Endothelial cell of umbilical vein (primary cell): ENCODE results near the gene PPFIBP1. TPM values are rescaled to one million over a fixed set of nuclear protein-coding genes. Genes with fewer than 3 reads are reported as not detected.

Experiments used
- BruUV-seq: library from RNA; stranded (reverse); fragments of 400-500 nt; replicated peaks from 2 replicates; lab custom pipeline; 2021; lab: Mats Ljungman, UMichigan
- CTCF ChIA-PET: fragments of 300-600, 350-600 bp; sonication (Branson Sonifier 250); formaldehyde crosslinking; loops from one replicate; lab custom pipeline; 2021; ENCODE audit warnings: antibody characterized with exemption, inconsistent platforms; lab: Charles Lee
- POLR2A ChIA-PET: fragments of 300-600, 350-600 bp; sonication (Branson Sonifier 250); formaldehyde crosslinking; loops from one replicate; lab custom pipeline; 2021; ENCODE audit warnings: antibody characterized with exemption, inconsistent platforms; lab: Charles Lee
- DNase-seq: peaks from one replicate; pipeline ENCODE4 v3.0.0-alpha.2; 2011; ENCODE audit warnings: low read depth, low spot score
- FAIRE-seq: peaks from 2 replicates; lab custom pipeline; 2011; peaks lifted over from hg19 to GRCh38; lab: Jason Lieb, UNC
- H2AFZ ChIP-seq: 2 replicates; pipeline ENCODE4 v1.6.0; 2012; ENCODE audit warnings: low read depth, low read length, control low read depth, inconsistent platforms
- H3K27ac ChIP-seq: 2 replicates; pipeline ENCODE4 v1.5.1; 2011; ENCODE audit warnings: low read depth, mild to moderate bottlenecking, control low read depth, low read length, moderate library complexity; ENCODE audit not compliant: insufficient read depth
- H3K27me3 ChIP-seq, 2 experiments: 2 replicates each; pipeline versions ENCODE4 v1.6.0 to v1.6.1; 2011; ENCODE audit warnings: low read length in 2 of 2, mixed read lengths in 1 of 2; ENCODE audit not compliant: control insufficient read depth in 2 of 2, insufficient read depth in 2 of 2
- H3K36me3 ChIP-seq, 2 experiments: 2 replicates in 1 of 2; 3 replicates in 1 of 2; pipeline ENCODE4 v1.5.1; 2011; ENCODE audit warnings: low read length in 2 of 2, mild to moderate bottlenecking in 1 of 2, moderate library complexity in 1 of 2; ENCODE audit not compliant: control insufficient read depth in 2 of 2, insufficient read depth in 2 of 2; ENCODE audit errors: extremely low read depth in 1 of 2
- H3K4me1 ChIP-seq: 3 replicates; pipeline ENCODE4 v1.5.1; 2011; ENCODE audit warnings: mild to moderate bottlenecking, low read length; ENCODE audit not compliant: control insufficient read depth, insufficient read depth; ENCODE audit errors: extremely low read depth
- H3K4me2 ChIP-seq: 2 replicates; pipeline ENCODE4 v1.6.1; 2011; ENCODE audit warnings: low read length, control low read depth, mixed read lengths; ENCODE audit not compliant: insufficient read depth
- H3K4me3 ChIP-seq, 3 experiments: fragments of 200-600 bp in 1 of 3; sonication (generic), shearing (Covaris generic) in 1 of 3; replicated peaks in 1 of 3; 2 replicates each; pipeline ENCODE4 v1.5.1; 2011 to 2016; ENCODE audit warnings: control low read depth in 3 of 3, low read length in 3 of 3, mild to moderate bottlenecking in 2 of 3, inconsistent platforms in 1 of 3, low read depth in 1 of 3, moderate library complexity in 1 of 3; ENCODE audit not compliant: insufficient read depth in 1 of 3
- H3K79me2 ChIP-seq: 2 replicates; pipeline ENCODE4 v1.6.0; 2012; ENCODE audit warnings: low read length, inconsistent platforms; ENCODE audit not compliant: control insufficient read depth, insufficient read depth
- H3K9ac ChIP-seq: replicated peaks from 2 replicates; pipeline ENCODE3; 2011; ENCODE audit warnings: low read length, control low read depth; ENCODE audit not compliant: insufficient read depth; ENCODE audit errors: extremely low read depth
- H3K9me1 ChIP-seq: replicated peaks from 3 replicates; pipeline ENCODE4 v1.6.0; 2011; ENCODE audit warnings: mild to moderate bottlenecking, low read length; ENCODE audit not compliant: control insufficient read depth, insufficient read depth; ENCODE audit errors: extremely low read depth
- H3K9me3 ChIP-seq: replicated peaks from 2 replicates; pipeline ENCODE4 v1.5.1; 2012; ENCODE audit warnings: low read length, inconsistent platforms; ENCODE audit not compliant: control insufficient read depth, insufficient read depth
- H4K20me1 ChIP-seq: replicated peaks from 2 replicates; pipeline ENCODE3; 2011; ENCODE audit warnings: mild to moderate bottlenecking, low read length; ENCODE audit not compliant: control insufficient read depth, insufficient read depth; ENCODE audit errors: extremely low read depth
- EZH2 ChIP-seq: IDR thresholded peaks from 2 replicates; pipeline ENCODE4 v1.6.1; 2012; ENCODE audit warnings: borderline replicate concordance, low read depth, mild to moderate bottlenecking, moderate library complexity, low read length, inconsistent platforms; ENCODE audit not compliant: severe bottlenecking
- FOS ChIP-seq: IDR thresholded peaks from 2 replicates; pipeline ENCODE4 v1.6.1; 2011; ENCODE audit warnings: mild to moderate bottlenecking, low read length, moderate library complexity, borderline replicate concordance; ENCODE audit not compliant: insufficient read depth
- GATA2 ChIP-seq: IDR thresholded peaks from 2 replicates; pipeline ENCODE4 v1.7.0; 2011; ENCODE audit warnings: low read depth, mild to moderate bottlenecking, moderate library complexity, mixed read lengths, low read length; ENCODE audit not compliant: insufficient read length, insufficient read depth
- JUN ChIP-seq: IDR thresholded peaks from 2 replicates; pipeline ENCODE4 v1.6.1; 2011; ENCODE audit warnings: borderline replicate concordance, low read depth; ENCODE audit not compliant: insufficient read length, insufficient read depth
- MYC ChIP-seq: IDR thresholded peaks from one replicate; pipeline ENCODE4 v1.6.1; 2011; ENCODE audit warnings: mild to moderate bottlenecking, low read depth, low read length
- POLR2A ChIP-seq: IDR thresholded peaks from 2 replicates; pipeline ENCODE4 v1.6.1; 2012; ENCODE audit warnings: low read depth, mild to moderate bottlenecking, control low read depth, low read length
- POLR2AphosphoS5 ChIP-seq: IDR thresholded peaks from 2 replicates; pipeline ENCODE4 v1.6.1; 2012; ENCODE audit warnings: low read depth, mild to moderate bottlenecking, control low read depth, low read length, moderate library complexity; ENCODE audit not compliant: insufficient read depth
- dilution Hi-C: fragments of 300-500 bp; cut with MboI; formaldehyde crosslinking; loops from one replicate; pipeline ENCODE4 v1.15.0; 2019; ENCODE audit warnings: low sequenced_read_pairs; ENCODE audit not compliant: extremely low pct_ligation_motif_present
- intact Hi-C: fragments of 100-400 bp; cut with micrococcal nuclease; formaldehyde crosslinking; loops from one replicate; pipeline ENCODE4 v1.10.0; 2022
- polyA plus RNA-seq, 4 experiments: library from polyadenylated mRNA; depleted of rRNA in 3 of 4; stranded (reverse) in 3 of 4; unstranded in 1 of 4; fragments of >200 nt; gene quantifications; 2 replicates each; pipeline versions ENCODE4 v1.2.1 to v1.2.3, GENCODE V29; 2011 to 2012; ENCODE audit warnings: missing spikeins in 1 of 4
- total RNA-seq: library from RNA; stranded (reverse); gene quantifications from 2 replicates; pipeline ENCODE4 v1.2.3, GENCODE V29; 2021
- TF ChIP-seq, protein P1 (sequence below), 2 donors: IDR thresholded peaks; 1 replicate in 1 of 2; 2 replicates in 1 of 2; pipeline ENCODE4 v1.5.1; 2011; ENCODE audit warnings: low read length in 2 of 2, mild to moderate bottlenecking in 2 of 2, moderate library complexity in 2 of 2, control low read depth in 1 of 2, inconsistent platforms in 1 of 2, low read depth in 1 of 2; ENCODE audit not compliant: insufficient read depth in 1 of 2; ENCODE audit errors: extremely low read depth in 1 of 2
- TF ChIP-seq, protein P2 (sequence below): IDR thresholded peaks from 2 replicates; pipeline ENCODE4 v1.6.1; 2011; ENCODE audit not compliant: insufficient read depth, insufficient read length

PPFIBP1 gene
- total and polyA plus RNA-seq, 2 donors (not counting 3 experiments of a cell fraction or from before 2014, with no cell fraction given) = 45.5 to 154 TPM

DNA sequence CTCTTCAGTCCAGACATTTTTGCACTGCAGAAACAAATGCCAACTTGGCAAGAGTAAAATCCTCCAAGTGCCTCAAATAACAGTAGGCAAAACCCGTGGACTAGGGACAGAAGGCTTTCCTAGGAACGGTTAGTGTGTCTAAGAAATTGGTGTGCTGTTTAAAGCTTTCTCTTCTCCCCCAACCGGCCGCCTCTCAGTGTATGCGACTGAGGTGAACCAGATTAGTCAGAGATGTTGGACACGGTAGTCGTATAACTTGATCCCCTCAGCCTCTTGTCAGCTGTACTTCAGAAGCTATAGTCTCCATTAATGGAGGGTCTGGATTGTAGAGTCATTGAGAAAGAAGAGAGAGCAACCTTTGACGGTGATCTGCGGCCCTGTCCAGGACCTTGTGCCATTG lies 21.7 kb downstream of the PPFIBP1 start:
- Histone ChIP-seq H3K27me3 (no peaks in the 10 kb centered on the region), H3K4me3 (no peak overlapping the region), H3K9me3 (no peaks in the 10 kb centered on the region), H3K9me1 (no peaks in the 10 kb centered on the region), H3K27ac (no peak overlapping the region), H2AFZ (no peak overlapping the region), H4K20me1 (peaks cover 5% of the 10 kb centered on the region), H3K79me2 (peaks cover 87% of the 10 kb centered on the region), H3K4me2 (no peak overlapping the region), H3K9ac (no peak overlapping the region), H3K4me1 (peaks cover 28% of the 10 kb centered on the region), H3K36me3 (no peaks in the 10 kb centered on the region)
- BruUV-seq = no TSS peak
- ChIA-PET CTCF (interaction anchor here (0.7 to 1.5 kb wide), 4 partner anchors 10 to 21 kb away, joined by 3 to 4 read pairs (median 4); no protein-coding TSS in a partner anchor), POLR2A (no interaction called here)
- dilution Hi-C loops (no loop called here), intact Hi-C loops (no loop called here)
- no peak for DNase-seq
- TF ChIP-seq, protein P1, sequence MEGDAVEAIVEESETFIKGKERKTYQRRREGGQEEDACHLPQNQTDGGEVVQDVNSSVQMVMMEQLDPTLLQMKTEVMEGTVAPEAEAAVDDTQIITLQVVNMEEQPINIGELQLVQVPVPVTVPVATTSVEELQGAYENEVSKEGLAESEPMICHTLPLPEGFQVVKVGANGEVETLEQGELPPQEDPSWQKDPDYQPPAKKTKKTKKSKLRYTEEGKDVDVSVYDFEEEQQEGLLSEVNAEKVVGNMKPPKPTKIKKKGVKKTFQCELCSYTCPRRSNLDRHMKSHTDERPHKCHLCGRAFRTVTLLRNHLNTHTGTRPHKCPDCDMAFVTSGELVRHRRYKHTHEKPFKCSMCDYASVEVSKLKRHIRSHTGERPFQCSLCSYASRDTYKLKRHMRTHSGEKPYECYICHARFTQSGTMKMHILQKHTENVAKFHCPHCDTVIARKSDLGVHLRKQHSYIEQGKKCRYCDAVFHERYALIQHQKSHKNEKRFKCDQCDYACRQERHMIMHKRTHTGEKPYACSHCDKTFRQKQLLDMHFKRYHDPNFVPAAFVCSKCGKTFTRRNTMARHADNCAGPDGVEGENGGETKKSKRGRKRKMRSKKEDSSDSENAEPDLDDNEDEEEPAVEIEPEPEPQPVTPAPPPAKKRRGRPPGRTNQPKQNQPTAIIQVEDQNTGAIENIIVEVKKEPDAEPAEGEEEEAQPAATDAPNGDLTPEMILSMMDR (IDR thresholded peaks at IDR 0.05; ENCODE audit: extremely low read depth in 1 of 2, insufficient read depth in 1 of 2, low read depth in 1 of 2, low read length in 2 of 2) = no peak
- TF ChIP-seq EZH2 (no peak), FOS (no peak), JUN (no peak), POLR2A (no peak), MYC (no peak), GATA2 (no peak), POLR2AphosphoS5 (no peak)
- TF ChIP-seq, protein P2, sequence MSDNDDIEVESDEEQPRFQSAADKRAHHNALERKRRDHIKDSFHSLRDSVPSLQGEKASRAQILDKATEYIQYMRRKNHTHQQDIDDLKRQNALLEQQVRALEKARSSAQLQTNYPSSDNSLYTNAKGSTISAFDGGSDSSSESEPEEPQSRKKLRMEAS = no peak
- no peak for FAIRE-seq
